HCT116 (cell line): ENCODE measurements around the gene SLC8A1. TPM values are rescaled to one million over a fixed set of nuclear protein-coding genes. Genes with fewer than 3 reads are reported as not detected.

Source experiments
- ATAC-seq: fragments of 200-7000 bp; cut with Tn5 transposase; 2 replicates; pipeline ENCODE4 v1.9.1; 2020; ENCODE audit warnings: mild to moderate bottlenecking, moderate library complexity
- BruUV-seq: library from RNA; stranded (reverse); fragments of 400-500 nt; replicated peaks from 2 replicates; lab custom pipeline; 2021; lab: Mats Ljungman, UMichigan
- CTCF ChIA-PET: fragments of 300-600 bp; sonication (Branson Sonifier 250); formaldehyde crosslinking; loops from one replicate; lab custom pipeline; 2021; ENCODE audit warnings: antibody characterized with exemption; lab: Charles Lee
- POLR2A ChIA-PET: fragments of 300-600, 350-600 bp; sonication (Branson Sonifier 250); formaldehyde crosslinking; loops from one replicate; lab custom pipeline; 2021; ENCODE audit warnings: antibody characterized with exemption; lab: Charles Lee
- RAD21 ChIA-PET, 2 experiments: fragments of 300-600 bp; sonication (Branson Sonifier 250); formaldehyde crosslinking; loops; one replicate each; lab custom pipeline; 2023; ENCODE audit warnings: low total read pairs in 2 of 2; ENCODE audit not compliant: uncharacterized antibody in 2 of 2, unreplicated experiment in 2 of 2, low non-redundant PET in 1 of 2; lab: Charles Lee
- DNase-seq: peaks from one replicate; pipeline ENCODE4 v3.0.0-alpha.2; 2010; ENCODE audit warnings: low read depth, low spot score
- H2AFZ ChIP-seq: fragments of 200-600 bp; shearing (Covaris generic), sonication (generic); 2 replicates; pipeline ENCODE4 v1.6.1; 2017; ENCODE audit warnings: low read depth, mixed run types, mixed read lengths, antibody characterized with exemption, low read length; ENCODE audit not compliant: poor library complexity, severe bottlenecking
- H3K27ac ChIP-seq: 2 replicates; pipeline ENCODE4 v1.5.1; 2012; ENCODE audit warnings: low read depth, low read length
- H3K27me3 ChIP-seq: fragments of 200-600 bp; sonication (generic); 2 replicates; pipeline ENCODE4 v1.6.1; 2016; ENCODE audit warnings: mixed run types, low read length, mixed read lengths; ENCODE audit not compliant: insufficient read depth
- H3K36me3 ChIP-seq, 2 experiments: fragments of 200-500 bp in 1 of 2; fragments of 200-600 bp in 1 of 2; sonication (Bioruptor generic) in 1 of 2; sonication (generic) in 1 of 2; 2 replicates each; pipeline versions ENCODE4 v1.5.1 to v1.6.1; 2014 to 2016; ENCODE audit warnings: low read length in 2 of 2, inconsistent platforms in 1 of 2, mixed read lengths in 1 of 2, mixed run types in 1 of 2; ENCODE audit not compliant: insufficient read depth in 2 of 2, control insufficient read depth in 1 of 2
- H3K4me1 ChIP-seq, 2 experiments: fragments of 200-600 bp in 1 of 2; sonication (generic) in 1 of 2; 2 replicates each; pipeline versions ENCODE4 v1.5.1 to v1.6.1; 2012 to 2017; ENCODE audit warnings: low read length in 2 of 2, inconsistent platforms in 1 of 2, mild to moderate bottlenecking in 1 of 2, mixed read lengths in 1 of 2, mixed run types in 1 of 2, moderate library complexity in 1 of 2; ENCODE audit not compliant: insufficient read depth in 2 of 2, control insufficient read depth in 1 of 2
- H3K4me2 ChIP-seq: fragments of 200-600 bp; sonication (generic); 2 replicates; pipeline ENCODE4 v1.6.1; 2017; ENCODE audit warnings: mixed run types, low read length, mixed read lengths
- H3K4me3 ChIP-seq, 2 experiments: fragments of 200-600 bp in 1 of 2; sonication (generic) in 1 of 2; replicated peaks in 1 of 2; 2 replicates each; pipeline ENCODE4 v1.5.1; 2011 to 2016; ENCODE audit warnings: low read length in 2 of 2, control low read depth in 1 of 2, low read depth in 1 of 2, mild to moderate bottlenecking in 1 of 2, mixed read lengths in 1 of 2, mixed run types in 1 of 2
- H3K79me2 ChIP-seq: fragments of 200-600 bp; sonication (generic); 2 replicates; pipeline ENCODE4 v1.6.1; 2017; ENCODE audit warnings: mild to moderate bottlenecking, mixed run types, low read length, moderate library complexity, mixed read lengths; ENCODE audit not compliant: insufficient read depth
- H3K9ac ChIP-seq: fragments of 200-600 bp; sonication (generic); 2 replicates; pipeline ENCODE4 v1.6.1; 2016; ENCODE audit warnings: low read length, mixed read lengths
- H3K9me2 ChIP-seq: fragments of 200-600 bp; sonication (generic), shearing (Covaris generic); 2 replicates; pipeline ENCODE4 v1.6.1; 2017; ENCODE audit warnings: mixed run types, mild to moderate bottlenecking, moderate library complexity; ENCODE audit not compliant: insufficient read depth
- H3K9me3 ChIP-seq, 2 experiments: fragments of 200-500 bp in 1 of 2; fragments of 200-600 bp in 1 of 2; sonication (Bioruptor generic) in 1 of 2; sonication (generic) in 1 of 2; 2 replicates each; pipeline ENCODE4 v1.6.1; 2014 to 2017; ENCODE audit warnings: low read length in 2 of 2, mixed read lengths in 2 of 2, inconsistent platforms in 1 of 2, low read depth in 1 of 2, mild to moderate bottlenecking in 1 of 2, mixed run types in 1 of 2, moderate library complexity in 1 of 2; ENCODE audit not compliant: control insufficient read depth in 1 of 2, insufficient read depth in 1 of 2
- H4K20me1 ChIP-seq: fragments of 200-600 bp; sonication (generic), shearing (Covaris generic); 2 replicates; pipeline ENCODE4 v1.6.1; 2017; ENCODE audit warnings: mixed run types, mild to moderate bottlenecking, moderate library complexity; ENCODE audit not compliant: insufficient read depth
- CEBPB ChIP-seq: IDR thresholded peaks from 2 replicates; pipeline ENCODE4 v1.6.1; 2012; ENCODE audit warnings: low read depth
- EGR1 ChIP-seq: IDR thresholded peaks from 2 replicates; pipeline ENCODE4 v1.6.1; 2012; ENCODE audit warnings: low read depth
- ELF1 ChIP-seq: IDR thresholded peaks from 2 replicates; pipeline ENCODE4 v1.6.1; 2012; ENCODE audit warnings: low read depth, borderline replicate concordance
- EZH2 ChIP-seq: fragments of 200-600 bp; sonication (generic); IDR thresholded peaks from 2 replicates; pipeline ENCODE4 v1.6.1; 2017; ENCODE audit warnings: antibody characterized with exemption, mixed run types
- EZH2phosphoT487 ChIP-seq: fragments of 200-600 bp; IDR thresholded peaks from 2 replicates; pipeline ENCODE4 v1.6.1; 2018; ENCODE audit warnings: antibody characterized with exemption, borderline replicate concordance
- FOSL1 ChIP-seq: IDR thresholded peaks from 2 replicates; pipeline ENCODE4 v1.6.1; 2012; ENCODE audit warnings: low read depth
- JUND ChIP-seq: IDR thresholded peaks from 2 replicates; pipeline ENCODE4 v1.6.1; 2012
- POLR2A ChIP-seq: IDR thresholded peaks from 2 replicates; pipeline ENCODE4 v1.7.0; 2011; ENCODE audit warnings: borderline replicate concordance; ENCODE audit not compliant: insufficient read depth, insufficient read length; ENCODE audit errors: extremely low read depth
- POLR2AphosphoS5 ChIP-seq: IDR thresholded peaks from 2 replicates; pipeline ENCODE4 v1.6.1; 2011; ENCODE audit warnings: mild to moderate bottlenecking, low read depth, low read length, moderate library complexity
- RAD21 ChIP-seq: IDR thresholded peaks from 2 replicates; pipeline ENCODE4 v1.6.1; 2012; ENCODE audit warnings: low read depth, mild to moderate bottlenecking
- SIN3A ChIP-seq: IDR thresholded peaks from 2 replicates; pipeline ENCODE4 v1.6.1; 2012; ENCODE audit warnings: low read depth
- SP1 ChIP-seq: IDR thresholded peaks from 2 replicates; pipeline ENCODE4 v1.6.1; 2012; ENCODE audit warnings: low read depth
- TCF7L2 ChIP-seq: IDR thresholded peaks from 2 replicates; pipeline ENCODE4 v1.7.0; 2011; ENCODE audit warnings: borderline replicate concordance, inconsistent platforms; ENCODE audit not compliant: insufficient read depth, insufficient read length; ENCODE audit errors: extremely low read depth
- YY1 ChIP-seq: IDR thresholded peaks from 2 replicates; pipeline ENCODE4 v1.6.1; 2011; ENCODE audit warnings: low read length, low read depth, moderate library complexity, mild to moderate bottlenecking; ENCODE audit not compliant: insufficient replicate concordance; ENCODE audit errors: extremely low read depth
- ZFX ChIP-seq: fragments of 450-650 bp; IDR thresholded peaks from 2 replicates; pipeline ENCODE4 v1.6.1; 2017
- ZNF274 ChIP-seq: fragments of 200-500 bp; sonication (Bioruptor generic); IDR thresholded peaks from 2 replicates; pipeline ENCODE4 v1.6.1; 2014; ENCODE audit warnings: mild to moderate bottlenecking, low read depth, low read length, inconsistent platforms
- intact Hi-C: fragments of 100-400 bp; cut with micrococcal nuclease; formaldehyde crosslinking; loops from 2 replicates; pipeline ENCODE4 v1.10.0; 2022
- total RNA-seq: library from RNA; stranded (reverse); gene quantifications from one replicate; pipeline ENCODE4 v1.2.1, GENCODE V29; 2021; ENCODE audit not compliant: unreplicated experiment
- TF ChIP-seq, protein P1 (sequence below): IDR thresholded peaks from 2 replicates; pipeline ENCODE4 v1.6.1; 2012; ENCODE audit warnings: low read depth
- TF ChIP-seq, protein P2 (sequence below), 3 experiments: fragments of 200-600 bp in 1 of 3; sonication (generic) in 1 of 3; IDR thresholded peaks in 2 of 3; conservative IDR thresholded peaks in 1 of 3; 2 replicates each; pipeline ENCODE4 v1.5.1; 2012 to 2017; ENCODE audit warnings: low read depth in 2 of 3, low read length in 2 of 3, antibody characterized with exemption in 1 of 3, borderline replicate concordance in 1 of 3, control low read depth in 1 of 3, mild to moderate bottlenecking in 1 of 3, mixed read lengths in 1 of 3, mixed run types in 1 of 3, moderate library complexity in 1 of 3; ENCODE audit not compliant: insufficient read depth in 1 of 3
- TF ChIP-seq, protein P3 (sequence below): IDR thresholded peaks from 2 replicates; pipeline ENCODE4 v1.6.1; 2011; ENCODE audit warnings: mild to moderate bottlenecking, low read length, moderate library complexity; ENCODE audit not compliant: insufficient replicate concordance; ENCODE audit errors: extremely low read depth

The SLC8A1 gene
- total RNA-seq, 1 experiment from 2014 or later, result 0.07 TPM

DNA sequence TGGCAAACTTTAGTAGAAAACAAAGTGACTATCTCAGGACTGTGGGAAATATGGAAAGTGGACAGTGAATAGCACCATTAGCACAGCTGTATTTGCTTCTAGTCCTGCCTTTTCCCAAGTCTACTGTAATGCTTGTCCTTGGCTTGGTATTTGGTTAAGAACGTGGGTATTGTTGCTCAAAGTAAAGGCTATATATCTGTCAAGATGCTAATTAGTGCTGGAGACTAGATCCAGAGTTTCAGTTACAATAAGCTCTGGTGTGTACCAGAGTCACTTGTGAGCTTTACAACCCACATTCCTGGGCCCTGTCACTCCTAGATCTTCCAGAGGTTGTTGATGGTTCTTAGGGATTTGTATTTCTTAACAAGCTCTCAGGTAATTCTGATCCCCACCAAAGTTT lies 313.6 kb downstream of the SLC8A1 start:
- no peak for TF ChIP-seq EZH2phosphoT487
- TF ChIP-seq ZNF274, result no peak
- TF ChIP-seq YY1, result no peak
- TF ChIP-seq FOSL1, result no peak
- no peak for TF ChIP-seq CEBPB
- TF ChIP-seq EZH2, result no peak
- no peak for TF ChIP-seq SIN3A
- TF ChIP-seq JUND, result no peak
- TF ChIP-seq TCF7L2, result no peak
- no peak for TF ChIP-seq RAD21
- no peak for TF ChIP-seq POLR2AphosphoS5
- no peak for TF ChIP-seq ELF1
- TF ChIP-seq EGR1, result no peak
- TF ChIP-seq SP1, result no peak
- TF ChIP-seq ZFX, result no peak
- TF ChIP-seq, protein P1, sequence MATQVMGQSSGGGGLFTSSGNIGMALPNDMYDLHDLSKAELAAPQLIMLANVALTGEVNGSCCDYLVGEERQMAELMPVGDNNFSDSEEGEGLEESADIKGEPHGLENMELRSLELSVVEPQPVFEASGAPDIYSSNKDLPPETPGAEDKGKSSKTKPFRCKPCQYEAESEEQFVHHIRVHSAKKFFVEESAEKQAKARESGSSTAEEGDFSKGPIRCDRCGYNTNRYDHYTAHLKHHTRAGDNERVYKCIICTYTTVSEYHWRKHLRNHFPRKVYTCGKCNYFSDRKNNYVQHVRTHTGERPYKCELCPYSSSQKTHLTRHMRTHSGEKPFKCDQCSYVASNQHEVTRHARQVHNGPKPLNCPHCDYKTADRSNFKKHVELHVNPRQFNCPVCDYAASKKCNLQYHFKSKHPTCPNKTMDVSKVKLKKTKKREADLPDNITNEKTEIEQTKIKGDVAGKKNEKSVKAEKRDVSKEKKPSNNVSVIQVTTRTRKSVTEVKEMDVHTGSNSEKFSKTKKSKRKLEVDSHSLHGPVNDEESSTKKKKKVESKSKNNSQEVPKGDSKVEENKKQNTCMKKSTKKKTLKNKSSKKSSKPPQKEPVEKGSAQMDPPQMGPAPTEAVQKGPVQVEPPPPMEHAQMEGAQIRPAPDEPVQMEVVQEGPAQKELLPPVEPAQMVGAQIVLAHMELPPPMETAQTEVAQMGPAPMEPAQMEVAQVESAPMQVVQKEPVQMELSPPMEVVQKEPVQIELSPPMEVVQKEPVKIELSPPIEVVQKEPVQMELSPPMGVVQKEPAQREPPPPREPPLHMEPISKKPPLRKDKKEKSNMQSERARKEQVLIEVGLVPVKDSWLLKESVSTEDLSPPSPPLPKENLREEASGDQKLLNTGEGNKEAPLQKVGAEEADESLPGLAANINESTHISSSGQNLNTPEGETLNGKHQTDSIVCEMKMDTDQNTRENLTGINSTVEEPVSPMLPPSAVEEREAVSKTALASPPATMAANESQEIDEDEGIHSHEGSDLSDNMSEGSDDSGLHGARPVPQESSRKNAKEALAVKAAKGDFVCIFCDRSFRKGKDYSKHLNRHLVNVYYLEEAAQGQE, result no peak
- TF ChIP-seq, protein P2, sequence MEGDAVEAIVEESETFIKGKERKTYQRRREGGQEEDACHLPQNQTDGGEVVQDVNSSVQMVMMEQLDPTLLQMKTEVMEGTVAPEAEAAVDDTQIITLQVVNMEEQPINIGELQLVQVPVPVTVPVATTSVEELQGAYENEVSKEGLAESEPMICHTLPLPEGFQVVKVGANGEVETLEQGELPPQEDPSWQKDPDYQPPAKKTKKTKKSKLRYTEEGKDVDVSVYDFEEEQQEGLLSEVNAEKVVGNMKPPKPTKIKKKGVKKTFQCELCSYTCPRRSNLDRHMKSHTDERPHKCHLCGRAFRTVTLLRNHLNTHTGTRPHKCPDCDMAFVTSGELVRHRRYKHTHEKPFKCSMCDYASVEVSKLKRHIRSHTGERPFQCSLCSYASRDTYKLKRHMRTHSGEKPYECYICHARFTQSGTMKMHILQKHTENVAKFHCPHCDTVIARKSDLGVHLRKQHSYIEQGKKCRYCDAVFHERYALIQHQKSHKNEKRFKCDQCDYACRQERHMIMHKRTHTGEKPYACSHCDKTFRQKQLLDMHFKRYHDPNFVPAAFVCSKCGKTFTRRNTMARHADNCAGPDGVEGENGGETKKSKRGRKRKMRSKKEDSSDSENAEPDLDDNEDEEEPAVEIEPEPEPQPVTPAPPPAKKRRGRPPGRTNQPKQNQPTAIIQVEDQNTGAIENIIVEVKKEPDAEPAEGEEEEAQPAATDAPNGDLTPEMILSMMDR (IDR thresholded peaks at IDR 0.05 in 2 of 3, conservative IDR thresholded peaks at IDR 0.05 in 1 of 3; ENCODE audit: borderline replicate concordance in 1 of 3, insufficient read depth in 1 of 3, low read depth in 2 of 3, low read length in 2 of 3), result no peak
- no peak for TF ChIP-seq POLR2A
- TF ChIP-seq, protein P3, sequence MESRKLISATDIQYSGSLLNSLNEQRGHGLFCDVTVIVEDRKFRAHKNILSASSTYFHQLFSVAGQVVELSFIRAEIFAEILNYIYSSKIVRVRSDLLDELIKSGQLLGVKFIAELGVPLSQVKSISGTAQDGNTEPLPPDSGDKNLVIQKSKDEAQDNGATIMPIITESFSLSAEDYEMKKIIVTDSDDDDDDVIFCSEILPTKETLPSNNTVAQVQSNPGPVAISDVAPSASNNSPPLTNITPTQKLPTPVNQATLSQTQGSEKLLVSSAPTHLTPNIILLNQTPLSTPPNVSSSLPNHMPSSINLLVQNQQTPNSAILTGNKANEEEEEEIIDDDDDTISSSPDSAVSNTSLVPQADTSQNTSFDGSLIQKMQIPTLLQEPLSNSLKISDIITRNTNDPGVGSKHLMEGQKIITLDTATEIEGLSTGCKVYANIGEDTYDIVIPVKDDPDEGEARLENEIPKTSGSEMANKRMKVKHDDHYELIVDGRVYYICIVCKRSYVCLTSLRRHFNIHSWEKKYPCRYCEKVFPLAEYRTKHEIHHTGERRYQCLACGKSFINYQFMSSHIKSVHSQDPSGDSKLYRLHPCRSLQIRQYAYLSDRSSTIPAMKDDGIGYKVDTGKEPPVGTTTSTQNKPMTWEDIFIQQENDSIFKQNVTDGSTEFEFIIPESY, result no peak
- ATAC-seq, result no peak
- no peaks in the 10 kb centered on the region for H3K9me2 ChIP-seq
- no peaks in the 10 kb centered on the region for H3K9me3 ChIP-seq
- H3K9ac ChIP-seq, result no peak overlapping the region
- H3K4me1 ChIP-seq, result no peaks in the 10 kb centered on the region
- intact Hi-C loops, result no loop called here
- ChIA-PET POLR2A (no interaction called here), RAD21 (no interaction called here), CTCF (no interaction called here)
- H4K20me1 ChIP-seq, result no peaks in the 10 kb centered on the region
- no peaks in the 10 kb centered on the region for H3K79me2 ChIP-seq
- no peaks in the 10 kb centered on the region for H3K36me3 ChIP-seq
- no peak overlapping the region for H3K27ac ChIP-seq
- 0 out of 2 replicates have a peak, but pooled peaks cover 5% of the 10 kb centered on the region for H3K27me3 ChIP-seq
- no peak overlapping the region for H3K4me3 ChIP-seq
- no peak overlapping the region for H3K4me2 ChIP-seq
- no peak for DNase-seq
- BruUV-seq, result no TSS peak
- H2AFZ ChIP-seq, result no peak overlapping the region
